ENCODE results near the gene TBL1X. TPM values are rescaled to one million over a fixed set of nuclear protein-coding genes. Genes with fewer than 3 reads are reported as not detected.
"Not testable (repeated sequence)": the region's sequence is repeated elsewhere in the genome, so short reads cannot be mapped to it uniquely, and the experiment has no call there.

The TBL1X gene
- total RNA-seq, 1 donor from 2014 or later: 34.5 TPM

DNA sequence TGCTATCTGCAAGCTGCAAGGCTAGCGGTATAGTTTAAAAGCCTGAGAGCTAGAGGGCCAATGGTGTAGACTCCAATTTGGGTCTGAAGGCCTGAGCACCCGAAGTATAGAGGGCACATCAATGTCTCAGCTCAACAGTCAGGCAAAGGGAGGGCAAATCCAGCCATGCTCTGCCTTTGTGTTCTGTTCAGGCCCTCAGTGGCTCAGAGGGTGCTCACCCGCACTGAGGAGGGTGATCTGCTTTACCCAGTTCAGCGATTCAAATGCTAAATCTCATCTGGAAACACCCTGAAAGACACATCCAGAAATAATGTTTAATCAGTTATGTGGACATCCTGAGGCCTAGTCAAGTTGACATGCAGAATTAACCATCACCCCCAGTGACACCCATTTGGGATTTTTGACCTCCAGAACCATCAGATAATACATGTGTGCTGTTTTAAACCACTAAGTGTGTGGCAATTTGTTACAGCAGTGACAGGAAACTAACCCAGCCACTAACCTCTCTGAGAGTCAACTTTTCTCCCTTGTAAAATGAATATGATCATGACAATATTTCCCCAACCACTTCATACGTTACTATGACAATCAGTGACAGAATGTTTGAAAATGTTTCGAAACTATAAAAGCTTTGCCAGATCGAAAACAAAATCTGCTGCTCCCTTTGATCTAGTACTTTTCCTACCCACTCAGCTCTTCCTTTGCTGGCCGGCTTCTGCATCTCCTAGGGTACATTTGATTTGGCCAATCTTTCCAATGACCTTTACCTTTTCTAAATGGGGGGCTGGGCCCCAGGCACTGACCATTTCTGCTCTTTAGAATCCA lies 8.4 kb upstream of the TBL1X start:
- no peak overlapping the region for H3K27ac Mint-ChIP-seq

DNA sequence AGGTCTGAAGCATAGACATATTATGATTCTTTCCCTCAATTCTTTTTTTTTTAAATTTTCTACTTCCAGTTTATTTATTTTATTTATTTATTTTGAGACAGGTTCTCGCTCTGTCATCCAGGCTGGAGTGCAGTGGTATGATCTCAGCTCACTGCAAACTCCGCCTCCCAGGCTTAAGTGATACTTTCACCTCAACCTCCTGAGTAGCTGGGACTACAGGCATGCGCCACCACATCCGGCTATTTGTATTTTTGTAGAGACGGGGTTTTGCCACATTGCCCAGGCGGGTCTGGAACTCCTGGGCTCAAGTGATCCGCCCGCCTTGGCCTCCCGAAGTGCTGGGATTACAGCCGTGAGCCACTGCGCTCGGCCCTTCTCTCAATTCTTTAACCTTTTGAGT lies 6.8 kb upstream of the TBL1X start:
- Mint-ChIP-seq H3K4me1 (peaks cover 21% of the 10 kb centered on the region), H3K9me3 (peaks cover 18% of the 10 kb centered on the region)
- H3K27ac Mint-ChIP-seq; H3K4me3 Mint-ChIP-seq; DNase-seq (ENCODE audit: low spot score in 2 of 2, unreplicated experiment in 2 of 2); H3K36me3 Mint-ChIP-seq; H3K27me3 Mint-ChIP-seq (ENCODE audit: low read depth): not testable (repeated sequence)

More for the DNA sequence above, 8.4 kb upstream of the TBL1X start:
- no peaks in the 10 kb centered on the region for H3K27me3 Mint-ChIP-seq (ENCODE audit: low read depth)
- TF ChIP-seq, protein P1, sequence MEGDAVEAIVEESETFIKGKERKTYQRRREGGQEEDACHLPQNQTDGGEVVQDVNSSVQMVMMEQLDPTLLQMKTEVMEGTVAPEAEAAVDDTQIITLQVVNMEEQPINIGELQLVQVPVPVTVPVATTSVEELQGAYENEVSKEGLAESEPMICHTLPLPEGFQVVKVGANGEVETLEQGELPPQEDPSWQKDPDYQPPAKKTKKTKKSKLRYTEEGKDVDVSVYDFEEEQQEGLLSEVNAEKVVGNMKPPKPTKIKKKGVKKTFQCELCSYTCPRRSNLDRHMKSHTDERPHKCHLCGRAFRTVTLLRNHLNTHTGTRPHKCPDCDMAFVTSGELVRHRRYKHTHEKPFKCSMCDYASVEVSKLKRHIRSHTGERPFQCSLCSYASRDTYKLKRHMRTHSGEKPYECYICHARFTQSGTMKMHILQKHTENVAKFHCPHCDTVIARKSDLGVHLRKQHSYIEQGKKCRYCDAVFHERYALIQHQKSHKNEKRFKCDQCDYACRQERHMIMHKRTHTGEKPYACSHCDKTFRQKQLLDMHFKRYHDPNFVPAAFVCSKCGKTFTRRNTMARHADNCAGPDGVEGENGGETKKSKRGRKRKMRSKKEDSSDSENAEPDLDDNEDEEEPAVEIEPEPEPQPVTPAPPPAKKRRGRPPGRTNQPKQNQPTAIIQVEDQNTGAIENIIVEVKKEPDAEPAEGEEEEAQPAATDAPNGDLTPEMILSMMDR (IDR thresholded peaks at IDR 0.05; ENCODE audit: unreplicated experiment): no peak
- DNase-seq (ENCODE audit: low spot score in 2 of 2, unreplicated experiment in 2 of 2): no peak
- peaks cover 14% of the 10 kb centered on the region for H3K9me3 Mint-ChIP-seq
- peaks cover 8% of the 10 kb centered on the region for H3K4me1 Mint-ChIP-seq
- no peaks in the 10 kb centered on the region for H3K36me3 Mint-ChIP-seq
- no peak overlapping the region for H3K4me3 Mint-ChIP-seq

DNA sequence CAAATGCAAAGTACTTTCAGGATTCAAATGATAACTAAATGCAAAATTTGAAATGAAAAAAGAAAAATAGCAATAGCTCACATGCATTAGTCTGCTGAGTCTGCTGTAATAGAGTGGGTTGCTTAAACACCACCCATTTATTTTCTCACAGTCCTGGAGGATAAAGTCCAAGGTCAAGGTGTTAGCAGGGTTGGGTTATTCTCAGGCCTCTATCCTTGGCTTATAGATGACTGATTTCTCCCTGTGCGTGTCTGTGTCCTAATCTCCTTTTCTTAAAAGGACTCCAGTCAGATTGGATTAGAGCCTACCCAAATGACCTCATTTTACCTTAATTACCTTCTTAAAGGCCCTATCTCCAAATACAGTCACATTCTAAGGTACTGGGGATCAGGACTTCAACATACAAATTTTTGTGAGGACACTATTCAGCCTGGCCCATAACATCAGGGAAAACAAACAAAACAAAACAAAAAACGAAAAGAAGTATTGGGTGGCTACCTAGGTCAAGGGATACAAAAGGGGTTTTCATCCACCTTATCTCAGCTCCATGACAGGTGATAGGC lies 6.3 kb upstream of the TBL1X start:
- no peak for DNase-seq (ENCODE audit: low spot score in 2 of 2, unreplicated experiment in 2 of 2)
- Mint-ChIP-seq H3K36me3 (no peaks in the 10 kb centered on the region), H3K27me3 (ENCODE audit: low read depth) (no peaks in the 10 kb centered on the region), H3K27ac (no peak overlapping the region), H3K9me3 (peaks cover 18% of the 10 kb centered on the region), H3K4me3 (no peak overlapping the region), H3K4me1 (peaks cover 24% of the 10 kb centered on the region)
- TF ChIP-seq, protein P1 (IDR thresholded peaks at IDR 0.05; ENCODE audit: unreplicated experiment): no peak

DNA sequence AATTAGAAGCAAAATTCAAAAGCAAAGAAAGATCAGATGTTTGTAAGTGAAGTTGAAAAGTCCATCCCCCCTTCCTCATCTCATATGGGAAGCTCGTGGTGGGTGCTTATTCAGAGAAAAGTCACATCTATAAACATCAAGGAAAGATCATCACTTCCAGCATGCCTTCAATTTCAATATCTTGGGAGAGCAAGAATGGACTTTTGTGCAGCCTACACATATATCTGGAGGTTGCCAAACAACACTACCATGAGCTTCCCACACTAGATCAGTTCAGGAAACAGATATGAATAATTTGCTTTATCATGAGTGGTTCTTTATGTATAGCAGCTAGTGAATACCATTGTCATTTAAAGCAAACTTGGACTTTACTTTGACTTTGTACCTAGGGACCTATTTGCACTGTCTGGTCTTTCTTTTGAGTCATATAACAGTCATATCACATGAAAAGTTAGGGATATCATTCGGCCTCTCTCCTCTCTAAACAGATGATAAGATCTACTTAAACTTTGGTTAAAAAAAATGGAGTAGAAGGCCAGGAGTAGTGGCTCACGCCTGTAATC lies 5.6 kb upstream of the TBL1X start:
- Mint-ChIP-seq H3K4me1 (peaks cover 27% of the 10 kb centered on the region), H3K9me3 (peaks cover 18% of the 10 kb centered on the region), H3K36me3 (no peaks in the 10 kb centered on the region), H3K27me3 (ENCODE audit: low read depth) (no peaks in the 10 kb centered on the region), H3K27ac (no peak overlapping the region), H3K4me3 (no peak overlapping the region)
- TF ChIP-seq, protein P1 (IDR thresholded peaks at IDR 0.05; ENCODE audit: unreplicated experiment): no peak
- no peak for DNase-seq (ENCODE audit: low spot score in 2 of 2, unreplicated experiment in 2 of 2)

DNA sequence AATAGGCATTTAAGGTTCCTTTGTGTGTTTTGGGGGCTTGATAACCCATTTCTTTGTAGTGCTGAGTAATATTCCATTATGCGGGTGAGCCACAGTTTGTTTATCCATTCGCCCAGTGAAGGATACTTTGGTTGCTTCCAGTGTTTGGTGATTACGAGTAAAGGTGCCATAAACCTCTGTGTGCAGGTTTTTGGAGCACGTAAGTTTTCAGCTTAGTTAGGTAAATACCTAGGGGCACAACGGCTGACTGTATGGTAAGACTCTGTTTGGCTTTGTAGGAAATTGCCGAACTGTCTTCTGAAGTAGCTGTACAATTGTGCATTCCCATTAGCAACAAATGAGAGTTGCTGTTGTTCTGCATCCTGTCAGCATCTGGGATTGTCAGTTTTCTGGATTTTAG lies 3.8 kb upstream of the TBL1X start:
- Mint-ChIP-seq H3K9me3 (peaks cover 18% of the 10 kb centered on the region), H3K36me3 (no peaks in the 10 kb centered on the region), H3K27ac (no peak overlapping the region), H3K27me3 (ENCODE audit: low read depth) (no peaks in the 10 kb centered on the region), H3K4me1 (peaks cover 27% of the 10 kb centered on the region), H3K4me3 (no peak overlapping the region)
- TF ChIP-seq, protein P1 (IDR thresholded peaks at IDR 0.05; ENCODE audit: unreplicated experiment): no peak
- no peak for DNase-seq (ENCODE audit: low spot score in 2 of 2, unreplicated experiment in 2 of 2)

DNA sequence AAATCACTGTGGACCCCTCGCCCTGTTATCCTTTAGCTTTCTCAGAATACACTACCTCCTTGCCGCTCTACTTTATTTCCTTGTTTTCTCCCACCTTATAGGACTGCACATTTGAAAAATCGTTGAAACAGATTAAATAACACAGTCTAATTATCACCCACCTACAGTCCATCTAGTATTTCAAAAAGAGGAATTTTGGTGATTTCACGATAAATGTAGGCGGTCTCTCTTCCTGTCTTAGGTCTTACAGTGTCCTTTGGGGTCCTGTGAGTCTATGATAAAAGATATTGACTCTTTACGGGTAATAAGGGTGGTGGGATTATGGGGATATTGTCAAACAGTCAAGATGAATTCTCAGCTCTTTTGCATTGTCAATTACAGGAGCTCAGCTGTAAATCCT lies 2.4 kb upstream of the TBL1X start:
- H3K27ac Mint-ChIP-seq: peak overlapping the region; percentile 51

More for the DNA sequence above, 2.4 kb upstream of the TBL1X start:
- no peaks in the 10 kb centered on the region for H3K27me3 Mint-ChIP-seq (ENCODE audit: low read depth)
- H3K4me1 Mint-ChIP-seq: peaks cover 28% of the 10 kb centered on the region
- no peak for DNase-seq (ENCODE audit: low spot score in 2 of 2, unreplicated experiment in 2 of 2)
- H3K4me3 Mint-ChIP-seq: no peak overlapping the region
- TF ChIP-seq, protein P1 (IDR thresholded peaks at IDR 0.05; ENCODE audit: unreplicated experiment): no peak
- H3K9me3 Mint-ChIP-seq: peaks cover 18% of the 10 kb centered on the region
- H3K36me3 Mint-ChIP-seq: no peaks in the 10 kb centered on the region
